Stimulated activated CD8-positive, alpha-beta memory T cell treated with anti-CD3 and anti-CD28 coated beads, Interleukin-12 subunit alpha, Interleukin-12 subunit beta, amount 100 ng/mL, for 1 hour (primary cell): ENCODE data around the gene ICAM3.

Experiments used
- DNase-seq: peaks from one replicate; pipeline ENCODE4 v3.0.0-alpha.2; 2020; ENCODE audit warnings: low read depth

ICAM3 gene

GRCh38 chr19:10318807-10319682 lies 20.4 kb downstream of the ICAM3 start:
- no peak for DNase-seq

- DNase-seq: no peak
Observed at GRCh38 chr19:10317857-10318462, 21.5 kb downstream of the ICAM3 start.

GRCh38 chr19:10317045-10317856 lies 22.2 kb downstream of the ICAM3 start:
- DNase-seq: no peak

GRCh38 chr19:10316229-10317044 lies 23.0 kb downstream of the ICAM3 start:
- no peak for DNase-seq

GRCh38 chr19:10315335-10316214 lies 23.8 kb downstream of the ICAM3 start, which contains the start of gene FDX2:
Gene FDX2, minus strand, starts transcription at chr19:10316015. Its CDS starts 19 bp downstream, at chr19:10315996.
- peak; percentile 89 for DNase-seq

- DNase-seq: no peak
Observed at GRCh38 chr19:10309423-10309822, 30.0 kb downstream of the ICAM3 start, which contains the start of gene ZGLP1. Gene ZGLP1, minus strand, starts transcription at chr19:10309815.

GRCh38 chr19:10306327-10306726 lies 33.1 kb downstream of the ICAM3 start:
- DNase-seq: no peak

GRCh38 chr19:10305139-10305806 lies 34.2 kb downstream of the ICAM3 start:
- no peak for DNase-seq

- DNase-seq: no peak
Observed at GRCh38 chr19:10299545-10300458, 39.6 kb downstream of the ICAM3 start.

- DNase-seq: no peak
Observed at GRCh38 chr19:10295847-10296591, 43.4 kb downstream of the ICAM3 start.

GRCh38 chr19:10295305-10295846 lies 44.0 kb downstream of the ICAM3 start:
- no peak for DNase-seq

- no peak for DNase-seq
Observed at GRCh38 chr19:10294368-10294697, 45.1 kb downstream of the ICAM3 start.

GRCh38 chr19:10293637-10294367 lies 45.6 kb downstream of the ICAM3 start:
- DNase-seq: no peak

GRCh38 chr19:10292789-10293636 lies 46.4 kb downstream of the ICAM3 start:
- DNase-seq: no peak

- DNase-seq: peak; percentile 66
Observed at GRCh38 chr19:10292206-10292788, 47.1 kb downstream of the ICAM3 start.
